Ectodermal cell (in vitro differentiated cells): Measurements from ENCODE around the gene TMPRSS13.

Experiments
- H3K27ac ChIP-seq: 2 replicates; pipeline ENCODE4 v1.7.0; 2013; ENCODE audit warnings: mild to moderate bottlenecking, low read depth, low read length; ENCODE audit not compliant: insufficient read depth, poor library complexity, severe bottlenecking
- H3K27me3 ChIP-seq: 2 replicates; pipeline ENCODE4 v1.7.0; 2013; ENCODE audit warnings: mild to moderate bottlenecking, low read length; ENCODE audit not compliant: insufficient read depth, control insufficient read depth, poor library complexity, severe bottlenecking
- H3K36me3 ChIP-seq: one replicate; pipeline ENCODE4 v1.7.0; 2013; ENCODE audit warnings: low read length; ENCODE audit not compliant: control insufficient read depth, insufficient read depth
- H3K4me1 ChIP-seq: one replicate; pipeline ENCODE4 v1.7.0; 2013; ENCODE audit warnings: low read length; ENCODE audit not compliant: control insufficient read depth, insufficient read depth
- H3K4me3 ChIP-seq: 2 replicates; pipeline ENCODE4 v1.7.0; 2013; ENCODE audit warnings: low read depth, low read length, control low read depth; ENCODE audit not compliant: insufficient read depth
- H3K9me3 ChIP-seq: 2 replicates; pipeline ENCODE4 v1.7.0; 2013; ENCODE audit warnings: mild to moderate bottlenecking, low read length, moderate library complexity; ENCODE audit not compliant: control insufficient read depth
- WGBS, 2 experiments: methylation state at CpG; one replicate each; pipeline ENCODE4 v1.1.7; 2013; ENCODE audit warnings: missing lambda C conversion rate in 2 of 2; 5-methylcytosine and 5-hydroxymethylcytosine counted together

Gene TMPRSS13

DNA sequence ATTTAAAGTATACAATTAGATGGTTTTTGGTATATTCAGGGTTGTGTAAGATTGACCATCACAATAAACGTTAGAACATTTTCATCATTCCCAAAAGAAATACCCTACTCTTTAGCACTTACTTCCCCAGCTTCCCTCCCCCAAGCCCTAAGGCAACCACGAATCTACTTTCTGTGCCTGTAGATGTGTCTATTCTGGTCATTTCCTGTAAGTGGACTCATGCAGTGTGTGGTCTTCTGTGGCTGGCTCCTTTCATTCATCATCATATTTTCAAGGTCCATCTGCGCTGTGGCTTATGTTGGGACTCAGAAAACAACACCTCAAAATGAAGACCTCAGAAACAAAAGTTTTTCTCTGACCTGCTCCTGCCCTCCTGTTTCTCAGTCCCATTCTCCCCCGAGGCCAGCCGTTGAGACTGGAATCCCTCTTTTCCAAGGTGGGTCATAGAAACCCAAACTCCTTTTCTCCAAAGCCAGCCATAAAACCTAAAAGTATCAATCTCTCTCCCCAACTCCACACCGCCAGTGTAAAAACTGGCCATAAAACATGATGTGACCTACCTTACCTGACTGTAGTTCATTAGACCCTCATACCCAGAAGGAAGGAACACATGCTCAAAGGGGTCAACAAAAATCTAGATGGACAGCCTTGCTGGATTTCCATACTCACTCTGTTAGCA, 12.9 kb upstream of the TMPRSS13 start:
- no peaks in the 10 kb centered on the region for H3K9me3 ChIP-seq
- H3K4me3 ChIP-seq: no peak overlapping the region
- no peaks in the 10 kb centered on the region for H3K36me3 ChIP-seq
- no peaks in the 10 kb centered on the region for H3K4me1 ChIP-seq
- H3K27ac ChIP-seq: no peak overlapping the region
- 82 to 92% methylated on average over 6 of the region's 6 CpGs for WGBS, 2 experiments
- H3K27me3 ChIP-seq: no peaks in the 10 kb centered on the region

DNA sequence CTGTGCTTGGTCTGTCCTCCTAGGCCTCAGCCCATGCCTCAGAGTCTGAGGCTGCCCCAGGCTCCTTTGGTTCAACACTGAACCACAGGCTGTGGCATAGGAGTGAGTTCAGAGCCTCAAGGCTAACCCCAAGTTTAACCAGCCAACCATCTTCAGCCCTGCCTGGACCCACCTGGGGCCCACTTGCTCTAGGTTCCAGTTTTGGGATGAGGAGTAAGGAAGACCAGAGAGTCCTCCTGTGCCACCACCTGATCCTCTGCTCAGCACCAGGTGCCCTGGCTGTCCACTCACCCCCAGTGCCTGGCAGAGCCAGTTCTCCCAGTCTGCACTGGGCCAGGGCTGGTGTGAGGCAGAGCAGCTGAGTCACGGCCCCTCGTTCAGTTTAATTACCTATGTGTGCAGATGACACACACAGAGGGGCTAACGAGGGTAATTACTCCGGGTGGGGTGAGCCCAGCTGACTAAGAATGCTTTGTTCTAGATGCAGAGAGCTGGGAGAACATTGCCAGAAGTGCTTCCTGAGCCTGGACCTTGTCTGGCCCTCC, 12.0 kb upstream of the TMPRSS13 start:
- Histone ChIP-seq H3K4me1 (no peaks in the 10 kb centered on the region), H3K9me3 (no peaks in the 10 kb centered on the region)
- WGBS, 2 experiments: 89 to 91% methylated on average over 4 of the region's 4 CpGs

DNA sequence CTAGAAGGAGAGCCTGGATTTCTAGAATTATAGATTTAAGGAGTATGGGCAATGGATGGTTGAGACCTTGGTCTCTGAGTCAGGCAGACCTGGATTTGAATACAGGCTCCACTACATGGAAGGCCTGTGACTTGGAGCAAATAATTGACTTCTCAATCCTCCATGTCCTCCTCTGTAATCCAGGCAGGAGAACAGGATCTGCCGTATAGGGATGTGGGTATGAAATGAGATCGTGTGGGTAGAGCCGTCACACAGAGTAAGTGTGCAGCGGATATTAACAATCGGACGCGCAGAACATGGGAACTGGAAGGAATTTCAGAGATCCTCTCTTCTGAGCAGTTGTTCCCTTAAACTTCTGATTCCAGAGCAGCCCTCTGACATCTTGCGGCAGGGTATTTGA, 11.5 kb upstream of the TMPRSS13 start:
- H3K4me3 ChIP-seq: no peak overlapping the region
- no peaks in the 10 kb centered on the region for H3K27me3 ChIP-seq
- no peaks in the 10 kb centered on the region for H3K9me3 ChIP-seq
- H3K36me3 ChIP-seq: no peaks in the 10 kb centered on the region
- H3K27ac ChIP-seq: no peak overlapping the region
- no peaks in the 10 kb centered on the region for H3K4me1 ChIP-seq
- WGBS, 2 experiments: 90 to 96% methylated on average over 8 of the region's 8 CpGs

More for the DNA sequence above, 12.0 kb upstream of the TMPRSS13 start:
- no peaks in the 10 kb centered on the region for H3K27me3 ChIP-seq
- H3K4me3 ChIP-seq: no peak overlapping the region
- H3K36me3 ChIP-seq: no peaks in the 10 kb centered on the region
- H3K27ac ChIP-seq: no peak overlapping the region

DNA sequence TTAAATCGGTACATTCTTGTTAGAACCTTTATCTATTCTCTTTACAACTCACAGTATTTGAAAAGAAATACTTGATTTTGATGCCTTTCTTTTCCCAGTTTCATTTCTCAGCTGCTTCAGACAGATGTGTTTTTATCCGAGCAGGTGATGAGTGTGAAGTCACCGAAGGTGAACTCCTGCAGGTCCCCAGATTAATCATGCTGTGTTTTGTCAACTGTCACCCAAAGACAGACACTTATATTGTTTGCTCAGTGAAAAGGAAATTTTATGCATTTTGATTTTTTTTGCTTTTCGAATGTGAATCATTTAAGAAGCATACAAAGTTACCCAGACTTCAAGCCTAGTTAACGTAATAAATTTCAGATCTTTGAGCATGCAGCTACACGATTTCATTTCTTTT, 7.8 kb upstream of the TMPRSS13 start:
- Histone ChIP-seq H3K9me3 (no peaks in the 10 kb centered on the region), H3K4me1 (peaks cover 6% of the 10 kb centered on the region)
- WGBS, 2 experiments: 92 to 94% methylated on average over 3 to 6 of the region's 6 CpGs

DNA sequence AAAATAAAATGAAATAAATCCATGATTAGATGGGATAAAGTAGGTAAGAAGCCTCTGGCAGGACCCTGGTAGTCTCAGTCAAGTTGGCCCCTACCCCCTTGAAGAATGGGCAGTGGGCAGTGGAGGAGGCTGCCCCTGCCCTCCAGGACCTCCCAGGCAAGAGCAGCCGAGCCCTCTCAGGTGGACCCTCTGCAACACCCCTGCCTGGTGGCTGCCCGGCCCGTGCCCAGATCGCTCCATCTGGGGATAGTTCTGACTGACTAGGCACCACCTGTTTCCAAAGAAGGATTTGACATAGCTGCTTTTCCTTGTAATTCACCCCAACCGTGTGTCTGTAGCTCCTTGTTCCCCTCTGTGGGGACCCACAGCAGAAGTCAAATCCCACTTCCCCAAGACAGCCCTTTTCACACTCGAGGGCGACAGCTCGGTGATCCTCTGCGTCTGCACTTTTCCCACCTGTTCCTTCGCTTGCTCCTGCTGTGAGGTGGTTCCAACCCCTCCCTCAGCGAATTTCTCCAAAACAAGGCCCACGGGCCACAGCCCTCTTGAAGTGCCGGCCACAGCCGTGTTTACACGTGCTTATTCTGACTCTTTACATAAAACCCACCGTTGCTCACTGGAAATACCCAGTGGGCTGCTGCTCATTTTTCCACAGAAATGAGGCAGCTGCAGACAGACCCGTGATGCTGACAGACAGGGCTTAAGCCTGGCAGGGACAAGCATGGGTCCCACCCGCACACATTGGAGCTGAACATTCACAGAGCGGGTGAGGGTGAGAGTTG, 5.5 kb upstream of the TMPRSS13 start:
- no peak overlapping the region for H3K27ac ChIP-seq
- WGBS, 2 experiments: 90% methylated on average over 19 of the region's 19 CpGs
- H3K4me3 ChIP-seq: no peak overlapping the region
- H3K36me3 ChIP-seq: no peaks in the 10 kb centered on the region
- H3K27me3 ChIP-seq: no peaks in the 10 kb centered on the region
- peaks cover 6% of the 10 kb centered on the region for H3K4me1 ChIP-seq
- no peaks in the 10 kb centered on the region for H3K9me3 ChIP-seq

More for the DNA sequence above, 7.8 kb upstream of the TMPRSS13 start:
- no peaks in the 10 kb centered on the region for H3K36me3 ChIP-seq
- H3K27me3 ChIP-seq: no peaks in the 10 kb centered on the region
- H3K27ac ChIP-seq: no peak overlapping the region
- H3K4me3 ChIP-seq: no peak overlapping the region

DNA sequence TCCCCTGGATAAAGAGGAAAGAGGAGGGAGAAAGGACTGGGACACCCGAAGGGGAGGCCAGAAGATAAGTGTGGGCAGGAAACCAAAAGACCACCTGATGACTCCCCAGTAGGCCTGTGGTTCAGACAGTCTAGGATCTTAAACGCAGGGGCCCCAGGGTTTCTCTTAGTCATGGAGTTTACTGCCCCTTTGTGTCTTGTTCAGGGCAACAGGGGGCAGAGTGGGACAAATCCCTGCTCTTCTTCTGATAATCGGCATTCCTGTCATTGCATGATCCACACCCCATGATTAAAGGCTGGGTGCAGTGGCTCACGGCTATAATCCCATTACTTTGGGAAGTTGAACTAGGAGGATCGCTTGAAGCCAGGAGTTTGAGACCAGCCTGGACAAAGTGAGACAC, 4.7 kb upstream of the TMPRSS13 start:
- Histone ChIP-seq H3K4me3 (no peak overlapping the region), H3K9me3 (no peaks in the 10 kb centered on the region), H3K27me3 (no peaks in the 10 kb centered on the region), H3K4me1 (peaks cover 6% of the 10 kb centered on the region), H3K27ac (no peak overlapping the region), H3K36me3 (no peaks in the 10 kb centered on the region)
- 60 to 65% methylated on average over 5 of the region's 5 CpGs for WGBS, 2 experiments

DNA sequence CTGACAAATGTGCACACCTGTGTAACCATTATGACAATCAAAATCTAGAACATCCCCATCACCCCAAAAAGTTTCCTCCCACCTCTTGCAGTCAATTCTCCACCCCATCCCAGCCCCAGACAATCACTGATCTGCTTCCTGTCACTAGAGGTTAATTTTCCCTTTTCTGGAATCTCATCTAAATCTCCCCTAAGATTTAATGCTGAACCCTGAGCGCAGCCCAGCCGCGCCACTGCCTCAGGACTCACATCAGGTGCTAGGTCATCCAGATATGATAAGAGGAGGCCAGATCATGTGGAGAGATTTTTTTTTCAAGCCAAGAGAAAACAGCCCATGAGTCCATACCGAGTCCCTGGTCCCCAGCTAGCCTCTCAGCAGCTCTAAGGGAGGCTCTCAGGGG, 4.3 kb upstream of the TMPRSS13 start:
- H3K4me1 ChIP-seq: peaks cover 6% of the 10 kb centered on the region
- no peak overlapping the region for H3K27ac ChIP-seq
- H3K4me3 ChIP-seq: no peak overlapping the region
- no peaks in the 10 kb centered on the region for H3K9me3 ChIP-seq
- 86 to 93% methylated on average over 4 of the region's 4 CpGs for WGBS, 2 experiments
- no peaks in the 10 kb centered on the region for H3K27me3 ChIP-seq
- no peaks in the 10 kb centered on the region for H3K36me3 ChIP-seq

DNA sequence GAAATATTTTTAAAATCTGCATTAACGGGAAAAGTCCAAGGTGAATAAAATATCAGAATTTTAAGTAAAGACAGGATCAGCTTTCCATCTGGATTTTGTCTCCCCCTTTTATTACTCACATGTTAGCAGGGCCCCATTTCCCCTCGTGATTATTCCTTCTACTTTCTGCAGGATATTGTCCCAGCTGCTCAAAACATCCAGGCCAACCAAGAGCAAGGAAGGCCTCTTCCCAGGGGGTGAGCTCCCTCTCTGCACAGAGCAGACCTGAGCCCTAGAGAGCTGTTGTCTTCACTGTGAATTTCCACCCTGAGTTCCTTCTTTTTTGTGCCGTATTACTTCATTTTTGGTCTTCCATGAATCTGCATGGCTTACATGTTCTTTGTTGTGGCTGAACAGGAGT, 3.7 kb upstream of the TMPRSS13 start:
- H3K9me3 ChIP-seq: no peaks in the 10 kb centered on the region
- no peak overlapping the region for H3K4me3 ChIP-seq
- no peaks in the 10 kb centered on the region for H3K36me3 ChIP-seq
- peaks cover 6% of the 10 kb centered on the region for H3K4me1 ChIP-seq
- no peaks in the 10 kb centered on the region for H3K27me3 ChIP-seq
- 70 to 79% methylated on average over 3 of the region's 3 CpGs for WGBS, 2 experiments
- H3K27ac ChIP-seq: no peak overlapping the region

DNA sequence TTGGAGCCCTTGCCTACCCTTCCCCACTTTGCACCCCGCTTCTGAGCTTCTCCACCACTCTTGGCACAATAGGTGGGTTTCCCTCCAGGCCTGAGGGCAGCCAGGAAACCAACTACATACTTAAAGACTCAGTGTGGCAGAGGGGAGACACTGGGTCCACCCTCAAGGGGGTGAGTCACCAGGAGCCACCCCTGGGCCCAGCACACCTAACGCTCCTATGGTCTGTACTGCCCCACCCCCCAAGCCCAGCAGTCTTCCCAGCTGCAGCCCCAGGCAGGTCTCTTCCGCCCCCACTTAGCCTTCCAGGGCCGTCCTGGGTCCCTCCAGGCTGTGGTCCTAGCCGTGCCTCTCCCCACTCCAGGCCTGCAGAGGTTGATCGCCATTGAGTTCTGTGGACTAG, 3.2 kb upstream of the TMPRSS13 start:
- H3K4me1 ChIP-seq: peaks cover 6% of the 10 kb centered on the region
- H3K9me3 ChIP-seq: no peaks in the 10 kb centered on the region
- H3K27ac ChIP-seq: no peak overlapping the region
- H3K4me3 ChIP-seq: no peak overlapping the region
- H3K36me3 ChIP-seq: no peaks in the 10 kb centered on the region
- H3K27me3 ChIP-seq: no peaks in the 10 kb centered on the region
- 90 to 95% methylated on average over 6 of the region's 6 CpGs for WGBS, 2 experiments

DNA sequence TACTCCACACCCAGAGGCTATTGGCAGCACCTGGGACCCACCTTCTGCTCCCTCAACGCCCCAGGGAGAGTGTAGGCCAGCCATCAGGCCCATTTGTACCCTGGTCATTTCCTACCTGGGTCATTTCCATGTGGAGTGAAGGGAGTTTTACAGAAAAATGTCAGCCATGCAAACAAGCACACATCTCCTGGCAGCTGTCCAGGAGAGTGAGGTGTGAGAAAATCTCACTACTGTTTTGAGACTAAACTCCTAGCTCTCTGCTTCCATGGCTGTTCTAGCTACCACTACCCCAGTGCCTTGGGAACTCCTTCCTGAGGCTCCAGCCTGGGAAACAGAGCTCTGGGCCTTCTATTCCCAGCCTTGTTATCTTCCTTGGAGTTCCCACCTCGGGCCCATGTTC, 2.8 kb upstream of the TMPRSS13 start:
- WGBS, 2 experiments: 38 to 43% methylated on average over 2 of the region's 2 CpGs
- H3K4me3 ChIP-seq: no peak overlapping the region
- H3K27me3 ChIP-seq: no peaks in the 10 kb centered on the region
- no peaks in the 10 kb centered on the region for H3K9me3 ChIP-seq
- H3K4me1 ChIP-seq: peaks cover 6% of the 10 kb centered on the region
- no peaks in the 10 kb centered on the region for H3K36me3 ChIP-seq
- no peak overlapping the region for H3K27ac ChIP-seq
